Panc1 (cell line): ENCODE results near the gene RAMP2. TPM values are rescaled to one million over a fixed set of nuclear protein-coding genes. Genes with fewer than 3 reads are reported as not detected.

Experiments
- ATAC-seq: fragments of 200-7000 bp; cut with Tn5 transposase; 2 replicates; pipeline ENCODE4 v1.9.1; 2020; ENCODE audit warnings: mild to moderate bottlenecking, moderate library complexity
- BruUV-seq: library from RNA; stranded (reverse); fragments of 400-500 nt; replicated peaks from 2 replicates; lab custom pipeline; 2021; lab: Mats Ljungman, UMichigan
- CTCF ChIA-PET: fragments of 300-600 bp; sonication (Branson Sonifier 250); formaldehyde crosslinking; loops from one replicate; lab custom pipeline; 2022; ENCODE audit warnings: antibody characterized with exemption; lab: Charles Lee
- POLR2A ChIA-PET: fragments of 300-600 bp; sonication (Branson Sonifier 250); formaldehyde crosslinking; loops from one replicate; lab custom pipeline; 2022; ENCODE audit warnings: antibody characterized with exemption; lab: Charles Lee
- DNase-seq: peaks from one replicate; pipeline ENCODE4 v3.0.0-alpha.2; 2010; ENCODE audit warnings: low read depth, low spot score
- H3K27ac ChIP-seq: 2 replicates; pipeline ENCODE4 v1.5.1; 2011; ENCODE audit warnings: mild to moderate bottlenecking, low read length, inconsistent platforms
- H3K27me3 ChIP-seq: fragments of 200-500 bp; sonication (Bioruptor generic); 2 replicates; pipeline ENCODE4 v1.6.0; 2014; ENCODE audit warnings: low read length, inconsistent platforms; ENCODE audit not compliant: control insufficient read depth, insufficient read depth
- H3K36me3 ChIP-seq: fragments of 200-500 bp; sonication (Bioruptor generic); 2 replicates; pipeline ENCODE4 v1.5.1; 2014; ENCODE audit warnings: inconsistent platforms, mild to moderate bottlenecking, low read length, moderate library complexity; ENCODE audit not compliant: control insufficient read depth, insufficient read depth
- H3K4me1 ChIP-seq: 2 replicates; pipeline ENCODE4 v1.5.1; 2011; ENCODE audit warnings: inconsistent platforms, mild to moderate bottlenecking, low read length, moderate library complexity; ENCODE audit not compliant: control insufficient read depth, insufficient read depth
- H3K4me3 ChIP-seq, 2 experiments: 2 replicates each; pipeline ENCODE4 v1.5.1; 2011 to 2012; ENCODE audit warnings: low read depth in 2 of 2, low read length in 2 of 2, mild to moderate bottlenecking in 2 of 2, inconsistent platforms in 1 of 2, moderate library complexity in 1 of 2
- H3K9me3 ChIP-seq: fragments of 200-500 bp; sonication (Bioruptor generic); 2 replicates; pipeline ENCODE4 v1.5.1; 2014; ENCODE audit warnings: low read depth, mild to moderate bottlenecking, inconsistent platforms, low read length, moderate library complexity; ENCODE audit not compliant: control insufficient read depth, insufficient read depth
- CTCF ChIP-seq: fragments of 450-650 bp; IDR thresholded peaks from 2 replicates; pipeline ENCODE4 v1.5.1; 2017; ENCODE audit warnings: mild to moderate bottlenecking
- POLR2AphosphoS5 ChIP-seq: IDR thresholded peaks from 2 replicates; pipeline ENCODE4 v1.6.1; 2012; ENCODE audit warnings: mild to moderate bottlenecking, low read depth, low read length, moderate library complexity
- REST ChIP-seq, 2 experiments: IDR thresholded peaks; 2 replicates each; pipeline ENCODE4 v1.6.1; 2011 to 2012; ENCODE audit warnings: low read depth in 2 of 2, control low read depth in 1 of 2, low read length in 1 of 2, mild to moderate bottlenecking in 1 of 2, moderate library complexity in 1 of 2; ENCODE audit not compliant: insufficient read depth in 1 of 2
- SIN3A ChIP-seq: IDR thresholded peaks from 2 replicates; pipeline ENCODE4 v1.6.1; 2012; ENCODE audit warnings: low read depth, mild to moderate bottlenecking, low read length, moderate library complexity, borderline replicate concordance; ENCODE audit not compliant: insufficient read depth
- TCF7L2 ChIP-seq: IDR thresholded peaks from 2 replicates; pipeline ENCODE4 v1.6.1; 2011; ENCODE audit warnings: mild to moderate bottlenecking, low read depth, low read length, inconsistent platforms
- in situ Hi-C: cut with HindIII; loops from 2 replicates; pipeline ENCODE4 v1.10.0; 2016; ENCODE audit warnings: low sequenced_read_pairs, low pct_unique_long_range_greater_than_20kb
- intact Hi-C: fragments of 100-400 bp; cut with micrococcal nuclease; formaldehyde crosslinking; loops from one replicate; pipeline ENCODE4 v1.10.0; 2022; ENCODE audit not compliant: unreplicated experiment
- total RNA-seq: library from RNA; stranded (reverse); gene quantifications from one replicate; pipeline ENCODE4 v1.2.1, GENCODE V29; 2021; ENCODE audit not compliant: unreplicated experiment

RAMP2 gene
- total RNA-seq, 1 experiment from 2014 or later: 1.1 TPM

- ChIA-PET POLR2A (no interaction called here), CTCF (no interaction called here)
- in situ Hi-C loops (no loop called here), intact Hi-C loops (no loop called here)
- no peak for DNase-seq
- no peaks in the 10 kb centered on the region for H3K36me3 ChIP-seq
- no TSS peak for BruUV-seq
- H3K9me3 ChIP-seq: no peaks in the 10 kb centered on the region
- TF ChIP-seq POLR2AphosphoS5 (no peak), TCF7L2 (no peak), CTCF (no peak), SIN3A (no peak), REST (IDR thresholded peaks at IDR 0.05; ENCODE audit: insufficient read depth in 1 of 2, low read depth in 2 of 2, low read length in 1 of 2) (no peak)
- ATAC-seq: no peak
- H3K27me3 ChIP-seq: no peaks in the 10 kb centered on the region
- H3K4me3 ChIP-seq: no peak overlapping the region
- H3K4me1 ChIP-seq: peaks cover 6% of the 10 kb centered on the region
- H3K27ac ChIP-seq: no peak overlapping the region
These were observed 34.4 kb downstream of the RAMP2 start for GRCh38 chr17:42795465-42795864.

- H3K36me3 ChIP-seq: no peaks in the 10 kb centered on the region
- ChIA-PET POLR2A (no interaction called here), CTCF (no interaction called here)
- intact Hi-C loops (no loop called here), in situ Hi-C loops (no loop called here)
- TF ChIP-seq REST (IDR thresholded peaks at IDR 0.05; ENCODE audit: insufficient read depth in 1 of 2, low read depth in 2 of 2, low read length in 1 of 2): no peak
- no peaks in the 10 kb centered on the region for H3K27me3 ChIP-seq
- BruUV-seq: no TSS peak
- no peak overlapping the region for H3K27ac ChIP-seq
- H3K9me3 ChIP-seq: no peaks in the 10 kb centered on the region
- no peak overlapping the region for H3K4me3 ChIP-seq
- H3K4me1 ChIP-seq: peaks cover 6% of the 10 kb centered on the region
- ATAC-seq: no peak
- DNase-seq: no peak
These were observed 35.2 kb downstream of the RAMP2 start for GRCh38 chr17:42796066-42796758.
